ENCODE measurements around the gene VWDE. TPM values are rescaled to one million over a fixed set of nuclear protein-coding genes. Genes with fewer than 3 reads are reported as not detected.

The VWDE gene
- total RNA-seq, 1 donor from 2014 or later: 0.77 TPM

- Mint-ChIP-seq H3K27ac (ENCODE audit: unreplicated experiment) (no peak overlapping the region), H3K9me3 (ENCODE audit: unreplicated experiment) (peaks cover 12% of the 10 kb centered on the region), H3K27me3 (ENCODE audit: low read depth, unreplicated experiment) (no peaks in the 10 kb centered on the region), H3K4me1 (ENCODE audit: low read depth, unreplicated experiment) (peaks cover 10% of the 10 kb centered on the region), H3K36me3 (ENCODE audit: low read depth, unreplicated experiment) (no peaks in the 10 kb centered on the region), H3K4me3 (ENCODE audit: unreplicated experiment) (no peak overlapping the region)
- no peak overlapping the region for H3K4me3 ChIP-seq (ENCODE audit: insufficient read depth, low read depth, low read length)
- H3K4me2 ChIP-seq (ENCODE audit: low read length): no peak overlapping the region
- no peaks in the 10 kb centered on the region for H3K36me3 ChIP-seq (ENCODE audit: insufficient read depth, low read length)
- no peaks in the 10 kb centered on the region for H3K9me3 ChIP-seq (ENCODE audit: insufficient read depth, low read depth, low read length)
- DNase-seq (ENCODE audit: low read depth) (no peak), FAIRE-seq (no peak)
- H2AFZ ChIP-seq (ENCODE audit: low read depth, low read length): no peak overlapping the region
- H3K27ac ChIP-seq (ENCODE audit: low read depth, low read length): no peak overlapping the region
- TF ChIP-seq CTCF (IDR thresholded peaks at IDR 0.05; ENCODE audit: insufficient read depth, low read depth, low read length) (no peak), EZH2 (IDR thresholded peaks at IDR 0.05; ENCODE audit: insufficient read depth, low read length) (no peak)
- no peaks in the 10 kb centered on the region for H3K27me3 ChIP-seq (ENCODE audit: insufficient read depth, low read length)
- H3K79me2 ChIP-seq (ENCODE audit: insufficient read depth, low read length): no peaks in the 10 kb centered on the region
- H4K20me1 ChIP-seq (ENCODE audit: insufficient read depth, low read length): no peaks in the 10 kb centered on the region
- H3K9ac ChIP-seq (ENCODE audit: low read length): no peak overlapping the region
- H3K4me1 ChIP-seq (ENCODE audit: insufficient read depth, low read length): peaks cover 18% of the 10 kb centered on the region
These were observed 21.6 kb upstream of the VWDE start for GRCh38 chr7:12425311-12425710.

- H3K36me3 Mint-ChIP-seq (ENCODE audit: low read depth, unreplicated experiment): no peaks in the 10 kb centered on the region
- no peak overlapping the region for H3K27ac Mint-ChIP-seq (ENCODE audit: unreplicated experiment)
- no peaks in the 10 kb centered on the region for H3K9me3 ChIP-seq (ENCODE audit: insufficient read depth, low read depth, low read length)
- no peaks in the 10 kb centered on the region for H3K27me3 Mint-ChIP-seq (ENCODE audit: low read depth, unreplicated experiment)
- H3K36me3 ChIP-seq (ENCODE audit: insufficient read depth, low read length): no peaks in the 10 kb centered on the region
- no peak overlapping the region for H3K4me3 ChIP-seq (ENCODE audit: insufficient read depth, low read depth, low read length)
- peak; percentile 16 for DNase-seq (ENCODE audit: low read depth)
- H3K4me1 Mint-ChIP-seq (ENCODE audit: low read depth, unreplicated experiment): peaks cover 10% of the 10 kb centered on the region
- peak overlapping the region; percentile 16 for H3K9ac ChIP-seq (ENCODE audit: low read length)
- peaks cover 18% of the 10 kb centered on the region for H3K4me1 ChIP-seq (ENCODE audit: insufficient read depth, low read length)
- FAIRE-seq: no peak
- no peaks in the 10 kb centered on the region for H3K79me2 ChIP-seq (ENCODE audit: insufficient read depth, low read length)
- H3K4me3 Mint-ChIP-seq (ENCODE audit: unreplicated experiment): no peak overlapping the region
- peak overlapping the region; percentile 37 for H3K27ac ChIP-seq (ENCODE audit: low read depth, low read length)
- H2AFZ ChIP-seq (ENCODE audit: low read depth, low read length): peak overlapping the region; percentile 40
- no peak for TF ChIP-seq CTCF (IDR thresholded peaks at IDR 0.05; ENCODE audit: insufficient read depth, low read depth, low read length)
- TF ChIP-seq EZH2 (IDR thresholded peaks at IDR 0.05; ENCODE audit: insufficient read depth, low read length): no peak
- H4K20me1 ChIP-seq (ENCODE audit: insufficient read depth, low read length): no peaks in the 10 kb centered on the region
- H3K4me2 ChIP-seq (ENCODE audit: low read length): peak overlapping the region; percentile 71
- H3K27me3 ChIP-seq (ENCODE audit: insufficient read depth, low read length): no peaks in the 10 kb centered on the region
- H3K9me3 Mint-ChIP-seq (ENCODE audit: unreplicated experiment): peaks cover 6% of the 10 kb centered on the region
These were observed 20.5 kb upstream of the VWDE start for GRCh38 chr7:12423997-12424745.

- H4K20me1 ChIP-seq (ENCODE audit: insufficient read depth, low read length): no peaks in the 10 kb centered on the region
- H3K4me3 ChIP-seq (ENCODE audit: insufficient read depth, low read depth, low read length): no peak overlapping the region
- no peaks in the 10 kb centered on the region for H3K27me3 ChIP-seq (ENCODE audit: insufficient read depth, low read length)
- H3K9ac ChIP-seq (ENCODE audit: low read length): peak overlapping the region; percentile 16
- H3K79me2 ChIP-seq (ENCODE audit: insufficient read depth, low read length): no peaks in the 10 kb centered on the region
- TF ChIP-seq CTCF (IDR thresholded peaks at IDR 0.05; ENCODE audit: insufficient read depth, low read depth, low read length) (no peak), EZH2 (IDR thresholded peaks at IDR 0.05; ENCODE audit: insufficient read depth, low read length) (no peak)
- Mint-ChIP-seq H3K27ac (ENCODE audit: unreplicated experiment) (peak overlapping the region; percentile 44), H3K9me3 (ENCODE audit: unreplicated experiment) (peaks cover 6% of the 10 kb centered on the region), H3K4me1 (ENCODE audit: low read depth, unreplicated experiment) (peaks cover 10% of the 10 kb centered on the region), H3K4me3 (ENCODE audit: unreplicated experiment) (no peak overlapping the region), H3K36me3 (ENCODE audit: low read depth, unreplicated experiment) (no peaks in the 10 kb centered on the region), H3K27me3 (ENCODE audit: low read depth, unreplicated experiment) (no peaks in the 10 kb centered on the region)
- peak; percentile 70 for DNase-seq (ENCODE audit: low read depth)
- peak overlapping the region; percentile 71 for H3K4me2 ChIP-seq (ENCODE audit: low read length)
- H3K4me1 ChIP-seq (ENCODE audit: insufficient read depth, low read length): peaks cover 18% of the 10 kb centered on the region
- H3K36me3 ChIP-seq (ENCODE audit: insufficient read depth, low read length): no peaks in the 10 kb centered on the region
- H3K9me3 ChIP-seq (ENCODE audit: insufficient read depth, low read depth, low read length): no peaks in the 10 kb centered on the region
- H2AFZ ChIP-seq (ENCODE audit: low read depth, low read length): peak overlapping the region; percentile 40
- peak overlapping the region; percentile 37 for H3K27ac ChIP-seq (ENCODE audit: low read depth, low read length)
- no peak for FAIRE-seq
These were observed 19.8 kb upstream of the VWDE start for GRCh38 chr7:12423355-12423996.

Data from astrocyte (in vitro differentiated cells and primary cell).